ENCODE data around the gene ESYT1. TPM values are rescaled to one million over a fixed set of nuclear protein-coding genes. Genes with fewer than 3 reads are reported as not detected.
A peak's percentile ranks its signal among the peaks of the same experiment; 100 is the strongest.

ESYT1 gene, protein sequence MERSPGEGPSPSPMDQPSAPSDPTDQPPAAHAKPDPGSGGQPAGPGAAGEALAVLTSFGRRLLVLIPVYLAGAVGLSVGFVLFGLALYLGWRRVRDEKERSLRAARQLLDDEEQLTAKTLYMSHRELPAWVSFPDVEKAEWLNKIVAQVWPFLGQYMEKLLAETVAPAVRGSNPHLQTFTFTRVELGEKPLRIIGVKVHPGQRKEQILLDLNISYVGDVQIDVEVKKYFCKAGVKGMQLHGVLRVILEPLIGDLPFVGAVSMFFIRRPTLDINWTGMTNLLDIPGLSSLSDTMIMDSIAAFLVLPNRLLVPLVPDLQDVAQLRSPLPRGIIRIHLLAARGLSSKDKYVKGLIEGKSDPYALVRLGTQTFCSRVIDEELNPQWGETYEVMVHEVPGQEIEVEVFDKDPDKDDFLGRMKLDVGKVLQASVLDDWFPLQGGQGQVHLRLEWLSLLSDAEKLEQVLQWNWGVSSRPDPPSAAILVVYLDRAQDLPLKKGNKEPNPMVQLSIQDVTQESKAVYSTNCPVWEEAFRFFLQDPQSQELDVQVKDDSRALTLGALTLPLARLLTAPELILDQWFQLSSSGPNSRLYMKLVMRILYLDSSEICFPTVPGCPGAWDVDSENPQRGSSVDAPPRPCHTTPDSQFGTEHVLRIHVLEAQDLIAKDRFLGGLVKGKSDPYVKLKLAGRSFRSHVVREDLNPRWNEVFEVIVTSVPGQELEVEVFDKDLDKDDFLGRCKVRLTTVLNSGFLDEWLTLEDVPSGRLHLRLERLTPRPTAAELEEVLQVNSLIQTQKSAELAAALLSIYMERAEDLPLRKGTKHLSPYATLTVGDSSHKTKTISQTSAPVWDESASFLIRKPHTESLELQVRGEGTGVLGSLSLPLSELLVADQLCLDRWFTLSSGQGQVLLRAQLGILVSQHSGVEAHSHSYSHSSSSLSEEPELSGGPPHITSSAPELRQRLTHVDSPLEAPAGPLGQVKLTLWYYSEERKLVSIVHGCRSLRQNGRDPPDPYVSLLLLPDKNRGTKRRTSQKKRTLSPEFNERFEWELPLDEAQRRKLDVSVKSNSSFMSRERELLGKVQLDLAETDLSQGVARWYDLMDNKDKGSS
- 153 TPM for polyA plus RNA-seq (2013, experiment 1 of 2; ENCODE audit: insufficient read length)
- polyA plus RNA-seq (2013, experiment 2 of 2; ENCODE audit: insufficient read length), result 79.6 TPM

DNA sequence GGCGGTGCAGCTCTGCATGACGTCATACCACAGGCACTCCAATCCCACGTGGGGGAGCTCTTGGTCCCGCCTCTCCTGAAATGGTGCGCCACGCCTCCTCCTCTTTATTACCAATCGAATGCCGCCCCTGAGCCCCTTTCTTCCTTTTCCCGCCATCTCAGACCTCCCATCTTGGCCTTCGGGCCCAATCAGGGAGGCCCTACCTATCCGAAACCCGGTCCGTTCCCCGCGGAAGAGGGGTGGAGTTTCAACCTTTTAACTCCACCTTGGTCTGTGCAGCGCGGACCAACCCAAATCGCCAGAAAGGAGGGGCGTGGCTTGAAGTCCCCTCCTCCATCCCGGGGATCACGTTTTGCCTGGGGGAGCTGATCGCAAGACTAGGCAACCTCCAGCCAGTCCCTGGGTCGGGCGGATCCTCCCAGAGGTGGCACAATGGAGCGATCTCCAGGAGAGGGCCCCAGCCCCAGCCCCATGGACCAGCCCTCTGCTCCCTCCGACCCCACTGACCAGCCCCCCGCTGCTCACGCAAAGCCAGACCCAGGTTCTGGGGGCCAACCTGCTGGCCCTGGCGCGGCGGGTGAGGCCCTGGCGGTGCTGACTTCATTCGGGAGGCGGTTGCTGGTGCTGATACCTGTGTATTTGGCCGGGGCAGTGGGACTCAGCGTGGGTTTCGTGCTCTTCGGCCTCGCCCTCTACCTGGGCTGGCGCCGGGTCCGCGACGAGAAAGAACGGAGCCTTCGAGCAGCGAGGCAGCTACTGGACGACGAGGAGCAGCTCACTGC is at the start of gene ESYT1:
Gene ESYT1 (plus strand): TSS at position 380 of the 782 bp plus-strand sequence. CDS start 53 bp downstream, at position 433.
- DNase-seq, result peak; percentile 100

DNA sequence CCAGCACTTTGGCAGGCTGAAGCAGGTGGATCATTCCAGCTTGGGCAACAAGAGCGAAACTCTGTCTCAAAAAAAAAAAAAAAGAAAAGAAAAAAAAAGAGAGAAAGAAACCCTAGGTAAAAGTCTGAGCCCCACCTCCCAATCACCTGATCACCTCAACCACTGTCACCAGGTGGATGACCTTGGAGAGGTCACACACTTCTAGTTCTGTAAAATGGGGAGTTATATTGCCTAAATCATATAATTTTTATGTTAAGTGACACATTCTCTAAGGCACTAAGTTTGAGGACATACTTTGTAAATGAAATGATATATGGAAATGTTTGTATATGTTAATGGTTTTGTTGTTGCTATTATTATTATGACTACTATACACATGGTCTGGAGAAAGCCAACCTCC is 49.6 kb upstream of the ESYT1 start:
- DNase-seq, result no peak

DNA sequence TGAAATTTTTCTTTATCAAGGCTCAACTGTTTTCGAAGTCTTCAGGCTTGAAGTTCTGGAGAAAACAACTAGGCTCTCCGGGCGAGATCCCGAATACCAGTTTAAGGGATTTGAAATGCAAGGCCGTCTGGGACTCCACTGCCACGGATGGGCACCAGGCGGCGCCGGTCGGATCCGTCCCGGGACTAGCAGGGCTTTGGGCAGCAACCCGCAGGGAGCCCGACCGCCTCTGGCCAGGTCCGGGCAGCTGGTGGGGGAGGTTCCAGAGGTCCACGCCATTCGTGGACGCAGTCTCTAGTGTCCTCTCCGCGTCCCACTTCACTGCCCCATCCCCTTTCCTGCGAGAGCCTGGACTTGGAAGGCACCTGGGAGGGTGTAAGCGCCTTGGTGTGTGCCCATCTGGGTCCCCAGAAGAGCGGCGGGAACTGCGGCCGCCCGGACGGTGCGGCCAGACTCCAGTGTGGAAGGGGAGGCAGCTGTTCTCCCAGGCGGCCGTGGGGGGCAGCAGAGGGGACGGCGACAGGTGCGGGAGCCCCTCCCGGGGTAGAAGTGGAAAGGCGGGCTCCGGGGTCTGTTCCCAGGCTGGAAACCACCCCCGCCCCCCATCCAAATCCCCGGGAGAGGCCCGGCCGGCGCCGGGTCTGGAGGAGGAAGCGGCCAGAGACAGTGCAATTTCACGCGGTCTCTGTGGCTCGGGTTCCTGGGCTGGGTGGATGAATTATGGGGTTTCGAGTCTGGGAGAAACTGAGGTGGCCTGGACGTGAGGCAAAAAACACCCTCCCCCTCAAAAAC is 48.9 kb upstream of the ESYT1 start:
- peak; percentile 79 for DNase-seq

DNA sequence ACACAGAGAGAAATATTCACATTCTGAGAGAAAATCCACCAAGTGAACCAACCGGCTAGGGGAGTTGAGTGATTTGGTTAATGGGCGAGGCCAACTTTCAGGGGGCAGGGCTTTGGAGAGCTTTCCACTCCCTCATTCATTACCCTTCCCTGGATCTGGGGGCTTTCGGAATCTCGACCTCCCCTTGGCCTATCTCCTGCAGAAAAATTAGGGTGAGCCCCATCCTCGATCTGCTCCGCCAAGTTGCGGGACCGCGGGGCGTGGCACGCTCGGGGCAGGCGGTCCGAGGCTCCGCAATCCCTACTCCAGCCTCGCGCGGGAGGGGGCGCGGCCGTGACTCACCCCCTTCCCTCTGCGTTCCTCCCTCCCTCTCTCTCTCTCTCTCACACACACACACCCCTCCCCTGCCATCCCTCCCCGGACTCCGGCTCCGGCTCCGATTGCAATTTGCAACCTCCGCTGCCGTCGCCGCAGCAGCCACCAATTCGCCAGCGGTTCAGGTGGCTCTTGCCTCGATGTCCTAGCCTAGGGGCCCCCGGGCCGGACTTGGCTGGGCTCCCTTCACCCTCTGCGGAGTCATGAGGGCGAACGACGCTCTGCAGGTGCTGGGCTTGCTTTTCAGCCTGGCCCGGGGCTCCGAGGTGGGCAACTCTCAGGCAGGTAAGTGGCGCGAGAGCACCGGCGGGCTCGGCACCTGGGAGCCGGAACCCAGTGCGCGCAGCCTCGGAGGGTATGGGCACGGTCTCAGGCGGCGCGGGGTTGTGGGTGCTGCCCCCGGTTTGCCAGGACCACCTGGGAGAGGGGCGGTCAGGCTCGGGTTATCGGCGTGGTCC is 48.1 kb upstream of the ESYT1 start, which contains the start of gene ERBB3:
Gene ERBB3 (plus strand): TSS at position 443 of the 833 bp plus-strand sequence. CDS start 136 bp downstream, at position 579.
- DNase-seq, result peak; percentile 85

DNA sequence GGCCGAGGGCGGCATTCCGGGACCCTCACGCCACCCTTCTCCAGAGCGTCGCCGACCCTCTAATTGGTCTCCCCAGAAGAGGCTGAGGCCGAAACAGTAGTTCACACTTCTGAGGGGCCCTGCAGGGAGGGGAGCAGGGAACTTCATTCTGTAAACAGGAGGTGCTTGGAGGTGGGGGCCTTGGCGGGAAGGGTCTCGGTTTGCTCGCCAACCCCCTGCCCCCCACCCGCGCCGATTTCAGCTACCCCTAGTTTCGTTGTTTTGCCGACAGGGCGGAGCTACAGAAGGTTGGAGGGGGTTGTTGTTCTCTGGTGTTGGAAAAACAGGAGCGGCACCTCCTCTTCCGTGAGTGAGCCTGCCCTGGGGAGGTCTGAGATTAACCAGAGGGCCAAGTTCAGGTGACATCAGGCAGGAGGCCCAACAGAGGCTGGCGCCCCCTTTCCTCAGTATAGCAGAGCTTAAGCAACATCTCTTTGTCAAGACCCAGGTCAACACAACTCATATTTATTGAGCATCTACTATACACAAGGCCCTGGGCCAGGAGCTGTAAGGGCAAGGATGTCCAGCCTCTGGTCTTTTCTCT is 47.4 kb upstream of the ESYT1 start:
- DNase-seq, result no peak

DNA sequence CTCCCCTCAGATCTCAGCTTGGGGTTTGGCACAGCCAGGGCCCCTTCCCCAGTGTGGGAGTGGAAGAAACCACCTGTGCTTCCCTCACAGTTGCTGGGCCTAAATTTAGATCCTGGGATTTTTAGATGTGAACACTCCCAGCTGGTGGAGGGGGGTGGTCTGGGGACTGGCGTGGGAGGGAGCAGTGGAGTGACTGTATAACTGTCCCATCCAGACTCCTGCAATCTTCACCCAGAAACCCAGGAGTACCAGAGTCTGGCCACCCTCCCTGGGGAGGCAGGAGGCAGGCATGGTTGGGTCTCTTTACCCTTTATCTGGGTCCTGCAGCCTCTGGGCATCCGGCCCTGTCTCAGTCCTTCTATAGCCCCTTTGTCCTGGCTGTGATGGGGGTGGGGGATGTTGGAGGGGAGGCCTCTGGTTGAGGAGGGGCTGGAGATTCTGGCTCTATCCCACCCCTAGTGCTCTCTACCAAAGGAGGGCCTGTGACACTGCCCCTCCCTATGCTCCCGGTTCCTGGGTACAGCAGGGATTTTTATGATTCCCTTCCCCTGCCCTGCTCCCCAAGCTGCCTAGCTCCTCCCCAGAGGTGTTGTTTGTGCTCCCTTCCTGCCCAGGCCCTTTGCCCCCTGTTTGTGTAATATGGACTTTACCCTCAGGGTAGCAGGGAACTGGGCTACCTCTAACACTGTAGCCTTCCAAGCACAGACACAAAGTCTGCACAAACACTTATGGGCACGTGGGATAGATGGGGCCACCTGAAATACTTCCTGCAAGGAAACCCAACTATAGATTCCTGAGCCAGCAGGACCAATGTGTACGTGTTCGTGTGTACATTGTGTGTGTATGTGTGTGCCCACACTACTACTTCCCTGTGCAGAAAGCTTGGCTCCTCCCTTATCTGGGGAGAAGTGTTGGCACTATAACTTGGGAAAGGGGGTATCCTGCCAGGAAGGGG is 46.4 kb upstream of the ESYT1 start:
- no peak for DNase-seq

DNA sequence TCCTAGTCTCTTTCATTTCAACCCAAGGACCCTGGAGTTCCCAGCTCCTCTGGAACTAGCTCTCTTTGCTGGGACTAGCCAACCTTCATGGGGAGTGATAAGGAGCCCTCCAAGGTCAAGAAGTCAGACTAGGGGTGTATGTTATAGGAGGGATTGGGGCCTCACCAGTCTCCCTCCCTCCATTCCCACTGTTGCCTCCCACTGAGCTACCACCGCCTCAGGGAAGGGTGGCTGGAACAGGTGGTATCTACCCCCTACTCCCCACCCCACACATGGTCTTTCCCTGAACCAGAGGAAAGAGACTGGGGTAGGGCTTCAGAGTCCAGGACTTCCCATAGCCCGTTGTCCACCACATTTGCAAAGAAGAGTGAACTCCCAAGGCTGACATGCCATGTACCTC is 45.7 kb upstream of the ESYT1 start:
- no peak for DNase-seq

DNA sequence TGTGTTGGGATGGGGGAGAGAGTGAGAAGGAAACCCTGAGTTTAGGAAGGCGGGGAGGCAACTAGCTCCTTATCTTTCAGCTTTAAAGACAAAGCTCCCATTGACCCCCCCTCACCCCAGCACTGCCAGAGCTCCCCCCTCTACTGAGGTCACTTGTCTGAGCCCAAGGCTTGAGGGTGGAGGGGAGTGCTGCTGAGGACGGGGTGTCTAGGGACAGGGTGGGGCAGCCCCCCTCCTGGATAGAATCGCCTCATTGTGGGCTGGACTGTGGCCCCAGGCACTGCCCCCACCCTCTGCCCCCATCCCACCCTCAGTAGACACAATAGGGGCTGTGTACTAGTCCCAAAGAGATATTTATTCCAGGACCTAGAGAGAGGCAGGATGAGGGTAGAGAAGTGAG is 45.1 kb upstream of the ESYT1 start:
- no peak for DNase-seq

DNA sequence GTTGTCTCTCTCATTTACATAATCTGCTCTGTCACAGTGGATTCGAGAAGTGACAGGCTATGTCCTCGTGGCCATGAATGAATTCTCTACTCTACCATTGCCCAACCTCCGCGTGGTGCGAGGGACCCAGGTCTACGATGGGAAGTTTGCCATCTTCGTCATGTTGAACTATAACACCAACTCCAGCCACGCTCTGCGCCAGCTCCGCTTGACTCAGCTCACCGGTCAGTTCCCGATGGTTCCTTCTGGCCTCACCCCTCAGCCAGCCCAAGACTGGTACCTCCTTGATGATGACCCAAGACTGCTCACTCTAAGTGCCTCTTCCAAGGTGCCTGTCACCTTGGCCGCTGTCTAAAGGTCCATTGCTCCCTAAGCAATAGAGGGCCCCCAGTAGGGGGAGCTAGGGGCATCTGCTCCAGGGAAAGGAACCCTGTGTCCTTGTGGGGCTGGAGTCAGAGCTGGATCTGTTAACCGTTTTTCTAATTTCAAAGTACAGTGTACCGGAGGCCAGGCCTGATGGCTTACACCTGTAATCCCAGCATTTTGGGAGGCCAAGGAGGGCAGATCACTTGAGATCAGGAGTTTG is 43.0 kb upstream of the ESYT1 start:
- DNase-seq, result no peak

DNA sequence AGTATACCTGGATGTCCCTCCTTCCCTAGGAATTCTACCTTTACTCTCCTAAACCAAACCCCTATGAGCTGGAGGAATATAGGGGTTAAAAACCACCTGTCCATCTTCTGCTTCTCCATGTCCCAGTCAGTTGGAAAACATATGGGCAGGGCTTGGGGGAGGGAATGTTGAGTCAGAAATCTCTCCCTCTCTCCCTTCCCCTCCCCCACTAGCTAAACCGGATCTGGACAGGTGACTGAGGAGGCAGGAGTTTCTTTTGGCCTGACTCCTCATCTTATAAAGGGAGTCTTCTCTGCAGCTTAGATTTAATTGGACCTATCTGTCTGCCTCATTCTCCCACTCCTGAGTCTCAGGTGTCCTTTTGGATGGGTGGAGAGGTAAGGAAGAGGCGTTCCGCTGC is 42.0 kb upstream of the ESYT1 start:
- no peak for DNase-seq

DNA sequence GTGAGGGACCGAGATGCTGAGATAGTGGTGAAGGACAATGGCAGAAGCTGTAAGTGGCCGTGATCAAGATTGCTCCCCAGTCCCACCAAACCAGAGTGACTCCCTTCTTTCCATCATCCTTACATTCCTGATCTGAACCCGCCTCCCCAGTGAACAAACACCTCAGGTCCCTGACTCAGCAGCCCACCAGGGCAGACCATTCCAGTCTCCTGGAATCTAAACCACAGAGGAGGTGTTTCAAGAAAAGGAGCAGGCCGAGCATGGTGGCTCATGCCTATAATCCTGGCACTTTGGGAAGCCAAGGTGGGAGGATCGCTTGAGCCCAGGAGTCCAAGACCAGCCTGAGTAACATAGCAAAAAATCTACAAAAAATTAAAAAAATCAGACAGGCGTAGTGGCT is 41.5 kb upstream of the ESYT1 start:
- no peak for DNase-seq

DNA sequence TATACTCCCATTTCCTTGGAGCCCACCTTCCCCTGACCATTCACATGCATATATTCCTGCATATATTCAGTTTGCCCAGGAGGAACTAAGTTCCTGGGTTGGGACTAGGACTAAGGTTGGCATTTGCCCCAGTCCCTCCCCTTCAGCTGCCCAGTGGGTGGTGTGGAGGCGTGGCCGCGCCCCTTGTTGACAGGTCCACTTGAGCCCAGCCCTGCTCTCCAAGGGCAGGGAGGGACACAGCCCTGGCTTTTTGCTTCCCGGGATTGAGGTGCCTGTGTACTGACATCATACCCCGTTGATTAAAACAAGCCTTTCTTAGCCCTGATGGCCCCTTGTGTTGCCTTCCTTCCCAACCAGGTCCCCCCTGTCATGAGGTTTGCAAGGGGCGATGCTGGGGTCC is 40.8 kb upstream of the ESYT1 start:
- DNase-seq, result no peak

DNA sequence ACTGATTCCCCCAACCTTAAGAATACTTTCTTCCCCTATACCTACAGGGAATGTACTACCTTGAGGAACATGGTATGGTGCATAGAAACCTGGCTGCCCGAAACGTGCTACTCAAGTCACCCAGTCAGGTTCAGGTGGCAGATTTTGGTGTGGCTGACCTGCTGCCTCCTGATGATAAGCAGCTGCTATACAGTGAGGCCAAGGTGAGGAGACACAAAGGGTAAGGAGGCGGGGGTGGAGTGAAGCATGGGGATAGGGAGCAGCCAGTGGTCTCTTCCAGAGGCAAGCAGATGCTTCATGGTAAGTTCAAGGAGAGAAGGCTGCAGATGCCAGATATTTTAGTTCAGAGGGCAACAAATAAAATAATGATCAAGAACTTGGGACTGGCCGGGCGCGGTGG is 30.3 kb upstream of the ESYT1 start:
- no peak for DNase-seq

DNA sequence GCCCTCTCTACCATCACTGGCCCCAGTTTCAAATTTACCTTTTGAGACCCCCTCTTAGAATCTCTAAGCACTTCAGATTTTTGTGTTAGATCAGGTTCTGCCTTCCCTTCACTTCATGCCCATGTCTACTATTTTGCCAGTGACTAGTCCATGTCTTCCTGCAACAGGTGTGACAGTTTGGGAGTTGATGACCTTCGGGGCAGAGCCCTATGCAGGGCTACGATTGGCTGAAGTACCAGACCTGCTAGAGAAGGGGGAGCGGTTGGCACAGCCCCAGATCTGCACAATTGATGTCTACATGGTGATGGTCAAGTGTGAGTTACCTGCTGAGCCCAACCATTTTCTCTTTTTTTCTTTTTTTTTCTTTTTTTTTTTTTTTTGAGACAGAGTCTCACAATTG is 29.5 kb upstream of the ESYT1 start:
- DNase-seq, result no peak

DNA sequence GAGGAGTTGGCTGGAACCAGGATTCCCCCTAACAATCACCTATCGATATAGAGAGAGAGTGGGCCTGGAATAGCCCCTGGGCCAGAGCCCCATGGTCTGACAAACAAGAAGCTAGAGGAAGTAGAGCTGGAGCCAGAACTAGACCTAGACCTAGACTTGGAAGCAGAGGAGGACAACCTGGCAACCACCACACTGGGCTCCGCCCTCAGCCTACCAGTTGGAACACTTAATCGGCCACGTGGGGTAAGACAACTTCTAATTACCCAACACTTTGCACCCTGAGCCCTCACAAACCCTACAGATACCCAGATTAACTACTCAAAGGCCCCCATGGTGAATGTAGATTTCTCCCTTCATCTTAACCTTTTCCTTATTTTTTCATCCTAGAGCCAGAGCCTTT is 28.3 kb upstream of the ESYT1 start:
- no peak for DNase-seq

DNA sequence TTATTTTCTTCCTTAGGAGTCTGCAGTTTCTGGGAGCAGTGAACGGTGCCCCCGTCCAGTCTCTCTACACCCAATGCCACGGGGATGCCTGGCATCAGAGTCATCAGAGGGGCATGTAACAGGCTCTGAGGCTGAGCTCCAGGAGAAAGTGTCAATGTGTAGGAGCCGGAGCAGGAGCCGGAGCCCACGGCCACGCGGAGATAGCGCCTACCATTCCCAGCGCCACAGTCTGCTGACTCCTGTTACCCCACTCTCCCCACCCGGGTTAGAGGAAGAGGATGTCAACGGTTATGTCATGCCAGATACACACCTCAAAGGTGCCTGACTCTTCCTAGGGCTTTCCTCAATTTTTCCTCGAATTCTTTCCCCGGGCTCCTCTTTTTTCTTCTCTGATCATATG is 27.0 kb upstream of the ESYT1 start:
- no peak for DNase-seq

DNA sequence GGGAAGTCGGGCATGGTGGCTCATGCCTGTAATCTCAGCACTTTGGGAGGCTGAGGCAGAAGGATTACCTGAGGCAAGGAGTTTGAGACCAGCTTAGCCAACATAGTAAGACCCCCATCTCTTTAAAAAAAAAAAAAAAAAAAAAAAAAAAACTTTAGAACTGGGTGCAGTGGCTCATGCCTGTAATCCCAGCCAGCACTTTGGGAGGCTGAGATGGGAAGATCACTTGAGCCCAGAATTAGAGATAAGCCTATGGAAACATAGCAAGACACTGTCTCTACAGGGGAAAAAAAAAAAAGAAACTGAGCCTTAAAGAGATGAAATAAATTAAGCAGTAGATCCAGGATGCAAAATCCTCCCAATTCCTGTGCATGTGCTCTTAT is 25.4 kb upstream of the ESYT1 start:
- no peak for DNase-seq

DNA sequence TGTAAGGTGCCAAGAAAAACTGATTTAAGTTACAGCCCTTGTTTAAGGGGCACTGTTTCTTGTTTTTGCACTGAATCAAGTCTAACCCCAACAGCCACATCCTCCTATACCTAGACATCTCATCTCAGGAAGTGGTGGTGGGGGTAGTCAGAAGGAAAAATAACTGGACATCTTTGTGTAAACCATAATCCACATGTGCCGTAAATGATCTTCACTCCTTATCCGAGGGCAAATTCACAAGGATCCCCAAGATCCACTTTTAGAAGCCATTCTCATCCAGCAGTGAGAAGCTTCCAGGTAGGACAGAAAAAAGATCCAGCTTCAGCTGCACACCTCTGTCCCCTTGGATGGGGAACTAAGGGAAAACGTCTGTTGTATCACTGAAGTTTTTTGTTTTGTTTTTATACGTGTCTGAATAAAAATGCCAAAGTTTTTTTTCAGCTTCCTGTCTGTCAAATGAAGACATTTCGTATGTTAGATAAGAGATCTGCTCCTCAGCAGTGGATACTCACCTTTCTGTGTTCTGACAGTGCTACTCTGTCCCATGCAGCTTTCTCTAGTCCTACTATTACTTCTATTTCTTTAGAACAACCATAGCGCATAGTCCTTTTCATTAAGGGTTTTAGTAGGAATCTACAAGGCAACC is 24.9 kb upstream of the ESYT1 start:
- no peak for DNase-seq

Measured in fibroblast of skin of back (primary cell).